22Rv1 (cell line): ENCODE results near the gene KCNAB1.

ENCODE experiments used
- H3K27ac ChIP-seq: fragments of 450-650 bp; 2 replicates; pipeline ENCODE4 v1.5.1; 2017
- ZFX ChIP-seq: fragments of 450-650 bp; IDR thresholded peaks from 2 replicates; pipeline ENCODE4 v1.6.1; 2017; ENCODE audit warnings: antibody characterized with exemption, borderline replicate concordance
- TF ChIP-seq, protein P1 (sequence below): fragments of 450-650 bp; IDR thresholded peaks from 2 replicates; pipeline ENCODE4 v1.5.1; 2017; ENCODE audit warnings: mild to moderate bottlenecking

KCNAB1 gene

DNA sequence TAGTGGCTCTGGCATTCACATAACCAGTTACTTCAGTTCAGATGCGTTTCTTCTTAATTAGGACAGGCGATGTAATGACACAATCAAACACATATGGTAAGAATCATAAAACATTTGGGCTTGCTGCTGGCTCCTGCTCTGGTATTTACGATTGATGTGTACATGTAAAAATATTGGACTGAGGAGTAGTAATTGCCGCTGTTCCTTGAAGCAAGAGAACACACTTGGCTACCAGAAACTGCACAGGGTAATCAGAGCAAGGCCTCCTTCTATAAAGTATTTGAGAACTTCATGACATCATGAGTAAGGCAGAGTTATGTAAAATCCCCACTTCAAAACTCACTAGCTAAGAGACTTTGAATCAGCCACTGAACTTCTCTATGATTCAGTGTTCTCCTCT lies 276.5 kb downstream of the KCNAB1 start:
- H3K27ac ChIP-seq, result no peak overlapping the region
- no peak for TF ChIP-seq ZFX
- TF ChIP-seq, protein P1, sequence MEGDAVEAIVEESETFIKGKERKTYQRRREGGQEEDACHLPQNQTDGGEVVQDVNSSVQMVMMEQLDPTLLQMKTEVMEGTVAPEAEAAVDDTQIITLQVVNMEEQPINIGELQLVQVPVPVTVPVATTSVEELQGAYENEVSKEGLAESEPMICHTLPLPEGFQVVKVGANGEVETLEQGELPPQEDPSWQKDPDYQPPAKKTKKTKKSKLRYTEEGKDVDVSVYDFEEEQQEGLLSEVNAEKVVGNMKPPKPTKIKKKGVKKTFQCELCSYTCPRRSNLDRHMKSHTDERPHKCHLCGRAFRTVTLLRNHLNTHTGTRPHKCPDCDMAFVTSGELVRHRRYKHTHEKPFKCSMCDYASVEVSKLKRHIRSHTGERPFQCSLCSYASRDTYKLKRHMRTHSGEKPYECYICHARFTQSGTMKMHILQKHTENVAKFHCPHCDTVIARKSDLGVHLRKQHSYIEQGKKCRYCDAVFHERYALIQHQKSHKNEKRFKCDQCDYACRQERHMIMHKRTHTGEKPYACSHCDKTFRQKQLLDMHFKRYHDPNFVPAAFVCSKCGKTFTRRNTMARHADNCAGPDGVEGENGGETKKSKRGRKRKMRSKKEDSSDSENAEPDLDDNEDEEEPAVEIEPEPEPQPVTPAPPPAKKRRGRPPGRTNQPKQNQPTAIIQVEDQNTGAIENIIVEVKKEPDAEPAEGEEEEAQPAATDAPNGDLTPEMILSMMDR, result no peak

DNA sequence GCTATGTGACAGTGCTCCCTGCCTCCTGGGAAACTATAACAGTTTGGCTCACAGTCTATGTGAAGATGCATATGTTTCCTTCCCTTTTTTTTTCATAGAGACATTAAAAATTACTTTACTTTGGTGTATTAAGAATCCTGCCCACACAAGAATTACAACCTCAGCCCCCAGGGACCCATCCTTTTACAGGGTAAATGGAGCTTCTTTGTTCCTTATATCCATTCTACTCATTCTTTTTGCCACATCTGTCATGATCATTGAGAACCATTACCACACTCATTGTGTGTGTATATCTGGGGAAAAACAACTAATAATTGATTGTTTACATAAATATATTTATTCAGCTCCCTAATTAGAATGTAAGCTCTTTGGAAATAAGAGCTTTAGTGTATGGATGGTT lies 277.2 kb downstream of the KCNAB1 start:
- H3K27ac ChIP-seq, result no peak overlapping the region
- TF ChIP-seq, protein P1, result no peak
- no peak for TF ChIP-seq ZFX

DNA sequence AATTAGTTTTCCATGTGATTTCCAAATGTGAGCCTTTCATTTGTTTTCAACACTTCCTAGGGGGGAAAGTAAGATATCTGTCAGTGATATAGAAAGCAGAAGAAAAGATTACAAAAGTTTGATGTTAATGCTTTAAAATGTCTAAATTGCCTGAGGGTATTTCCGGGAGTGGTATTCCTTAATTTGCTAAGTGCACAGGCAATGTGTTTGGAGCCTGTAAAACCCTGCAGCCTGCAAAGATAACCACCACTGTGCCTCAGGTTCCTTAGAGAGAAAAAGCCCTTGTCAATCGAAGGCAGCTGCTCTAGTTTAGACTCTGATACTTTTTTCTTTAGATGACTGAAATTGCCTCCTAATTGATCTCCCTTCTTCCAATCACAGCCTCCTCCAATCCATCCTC lies 279.7 kb downstream of the KCNAB1 start:
- no peak overlapping the region for H3K27ac ChIP-seq
- TF ChIP-seq, protein P1, result no peak
- TF ChIP-seq ZFX, result no peak

DNA sequence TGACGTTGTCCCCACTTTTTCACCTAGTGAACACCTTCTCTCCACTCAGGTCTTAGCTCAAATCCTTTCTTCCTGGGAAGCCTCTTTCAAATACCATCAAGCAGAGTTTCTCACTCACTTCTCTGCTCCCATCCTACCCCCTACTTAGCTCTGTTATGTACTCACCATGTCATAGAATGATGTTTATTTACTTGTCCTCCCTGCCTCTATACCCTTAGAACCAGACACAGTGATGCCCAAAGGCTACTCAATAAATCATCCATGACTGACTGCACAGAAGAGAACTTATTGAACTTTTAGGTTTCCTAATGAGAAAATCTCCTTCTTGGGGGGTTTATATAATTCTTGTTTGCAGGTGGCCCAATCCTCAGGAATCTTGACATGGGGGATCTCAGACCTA lies 280.4 kb downstream of the KCNAB1 start:
- TF ChIP-seq, protein P1, result no peak
- no peak for TF ChIP-seq ZFX

DNA sequence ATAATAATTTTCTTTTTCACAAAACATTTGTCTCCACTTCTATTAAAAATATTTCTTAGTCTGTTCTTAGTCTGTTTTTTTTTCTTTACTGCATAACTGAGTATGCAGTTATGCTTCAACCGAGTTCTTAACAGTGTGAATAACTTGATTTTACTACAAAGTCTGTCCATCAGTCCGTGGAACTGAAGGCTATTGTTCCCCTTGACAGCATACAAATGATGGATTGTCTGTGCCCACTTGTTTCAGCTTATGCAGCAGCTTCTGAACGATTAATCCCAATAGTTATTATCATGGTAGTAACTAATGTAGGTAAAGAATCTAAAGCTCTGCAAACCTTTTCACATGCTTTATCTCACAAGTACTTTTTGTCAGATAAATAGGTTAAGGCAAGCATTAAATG lies 283.8 kb downstream of the KCNAB1 start:
- TF ChIP-seq, protein P1, result no peak
- no peak for TF ChIP-seq ZFX

More for the DNA sequence above, 280.4 kb downstream of the KCNAB1 start:
- no peak overlapping the region for H3K27ac ChIP-seq

DNA sequence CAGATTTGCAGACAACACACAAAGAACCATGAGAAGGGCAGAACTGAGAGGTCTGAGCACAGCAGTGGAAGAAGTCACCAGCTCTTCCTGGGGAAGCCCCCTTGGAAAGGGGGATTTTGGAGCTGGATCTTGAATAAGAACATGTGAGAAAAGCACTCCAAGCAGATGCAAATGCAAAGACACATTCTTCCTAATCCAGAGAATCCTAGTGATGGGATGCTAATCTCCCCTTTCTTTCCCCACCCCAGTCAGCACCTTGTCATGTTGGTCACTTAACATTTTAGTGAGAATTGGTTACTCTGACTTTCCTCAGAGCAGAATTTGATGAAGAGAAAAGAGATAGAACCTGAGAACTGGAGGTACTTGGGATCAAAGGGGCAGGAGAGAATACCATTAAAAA lies 286.0 kb downstream of the KCNAB1 start:
- no peak overlapping the region for H3K27ac ChIP-seq
- no peak for TF ChIP-seq ZFX
- TF ChIP-seq, protein P1, result no peak

More for the DNA sequence above, 283.8 kb downstream of the KCNAB1 start:
- H3K27ac ChIP-seq, result no peak overlapping the region

DNA sequence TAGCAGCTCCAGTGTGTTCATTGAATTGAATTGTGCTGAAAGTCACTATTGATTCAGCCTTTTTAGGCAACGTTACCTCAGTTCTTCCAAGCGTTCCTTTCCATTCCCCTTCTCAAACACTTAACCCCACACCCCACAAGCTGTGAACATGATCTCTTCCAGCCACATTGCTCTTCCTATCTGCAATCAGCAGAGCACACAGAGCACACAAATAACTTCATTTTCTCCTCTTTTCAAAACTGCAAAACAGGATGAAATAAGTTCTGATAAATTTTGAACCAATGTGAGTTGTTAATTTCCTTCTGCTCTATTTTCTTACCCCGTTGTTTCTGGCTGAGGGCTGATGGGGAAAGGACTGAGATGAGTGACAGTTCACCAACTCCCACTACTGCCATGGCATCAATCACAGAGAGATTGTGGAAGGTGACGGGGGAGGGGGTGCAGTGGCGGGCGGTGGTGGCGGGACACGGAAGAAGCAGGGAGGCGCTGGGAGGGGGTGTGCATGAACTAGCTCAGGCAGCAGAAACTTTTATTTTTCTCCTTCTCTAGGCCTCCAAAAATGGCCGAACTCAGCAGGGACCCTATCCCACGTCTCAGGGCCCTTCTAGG lies 287.3 kb downstream of the KCNAB1 start:
- TF ChIP-seq, protein P1, result no peak
- no peak for TF ChIP-seq ZFX
- H3K27ac ChIP-seq, result no peak overlapping the region
